Caco-2 (cell line): Measurements from ENCODE around the gene ELOVL1. TPM values are rescaled to one million over a fixed set of nuclear protein-coding genes. Genes with fewer than 3 reads are reported as not detected.
A peak's percentile ranks its signal among the peaks of the same experiment; 100 is the strongest.

Source experiments
- BruUV-seq: library from RNA; stranded (reverse); fragments of 400-500 nt; replicated peaks from 2 replicates; lab custom pipeline; 2021; lab: Mats Ljungman, UMichigan
- CTCF ChIA-PET: fragments of 300-600 bp; sonication (Branson Sonifier 250); formaldehyde crosslinking; loops from one replicate; lab custom pipeline; 2022; ENCODE audit warnings: antibody characterized with exemption; lab: Charles Lee
- POLR2A ChIA-PET: fragments of 300-600 bp; sonication (Branson Sonifier 250); formaldehyde crosslinking; loops from one replicate; lab custom pipeline; 2022; ENCODE audit warnings: antibody characterized with exemption; lab: Charles Lee
- DNase-seq, 2 experiments: peaks; one replicate each; pipeline versions ENCODE4 v3.0.0 to v3.0.0-alpha.2; 2020 to 2022
- H3K27me3 ChIP-seq: replicated peaks from 2 replicates; pipeline ENCODE4 v1.6.0; 2011; ENCODE audit warnings: low read length; ENCODE audit not compliant: control insufficient read depth, insufficient read depth
- H3K36me3 ChIP-seq: 2 replicates; pipeline ENCODE4 v1.5.1; 2011; ENCODE audit warnings: low read length; ENCODE audit not compliant: control insufficient read depth, insufficient read depth
- H3K4me1 ChIP-seq: fragments of 250-450 bp; sonication (Bioruptor Pico); 2 replicates; pipeline ENCODE4 v1.5.1; 2020; ENCODE audit warnings: mild to moderate bottlenecking
- H3K4me3 ChIP-seq: 2 replicates; pipeline ENCODE4 v1.5.1; 2011; ENCODE audit warnings: low read depth, mild to moderate bottlenecking, control low read depth, low read length
- H3K9me3 ChIP-seq: fragments of 250-450 bp; sonication (Bioruptor Pico); 2 replicates; pipeline ENCODE4 v1.5.1; 2020; ENCODE audit warnings: mild to moderate bottlenecking, moderate library complexity
- H3K27ac Mint-ChIP-seq: one replicate; pipeline ENCODE4 v1.8.0; 2022; ENCODE audit warnings: mixed read lengths; ENCODE audit not compliant: unreplicated experiment
- H3K27me3 Mint-ChIP-seq: one replicate; pipeline ENCODE4 v1.8.0; 2022; ENCODE audit warnings: mixed read lengths; ENCODE audit not compliant: insufficient read depth, unreplicated experiment
- H3K36me3 Mint-ChIP-seq: one replicate; pipeline ENCODE4 v1.8.0; 2022; ENCODE audit warnings: mild to moderate bottlenecking, mixed read lengths; ENCODE audit not compliant: insufficient read depth, unreplicated experiment
- H3K4me1 Mint-ChIP-seq: one replicate; pipeline ENCODE4 v1.8.0; 2022; ENCODE audit warnings: low read depth, mixed read lengths; ENCODE audit not compliant: unreplicated experiment
- H3K4me3 Mint-ChIP-seq: one replicate; pipeline ENCODE4 v1.8.0; 2022; ENCODE audit warnings: mild to moderate bottlenecking, moderate library complexity, mixed read lengths; ENCODE audit not compliant: unreplicated experiment
- H3K9me3 Mint-ChIP-seq: one replicate; pipeline ENCODE4 v1.8.0; 2022; ENCODE audit warnings: mixed read lengths; ENCODE audit not compliant: unreplicated experiment
- intact Hi-C: fragments of 100-400 bp; cut with micrococcal nuclease; formaldehyde crosslinking; loops from one replicate; pipeline ENCODE4 v1.10.0; 2022; ENCODE audit not compliant: unreplicated experiment
- total RNA-seq: library from RNA; stranded (reverse); gene quantifications from 2 replicates; pipeline ENCODE4 v1.2.3, GENCODE V29; 2022
- TF ChIP-seq, protein P1 (sequence below), 2 experiments: fragments of 200-600 bp in 1 of 2; IDR thresholded peaks; 1 replicate in 1 of 2; 2 replicates in 1 of 2; pipeline versions ENCODE4 v1.5.1 to v1.8.0; 2011 to 2022; ENCODE audit warnings: antibody characterized with exemption in 1 of 2, control low read depth in 1 of 2, inconsistent platforms in 1 of 2, low read depth in 1 of 2, low read length in 1 of 2, mild to moderate bottlenecking in 1 of 2, moderate library complexity in 1 of 2; ENCODE audit not compliant: insufficient read depth in 1 of 2, severe bottlenecking in 1 of 2, unreplicated experiment in 1 of 2

ELOVL1 gene
- total RNA-seq, 1 experiment from 2014 or later = 66.8 TPM

GRCh38 chr1:43387976-43388599 is 20.3 kb upstream of the ELOVL1 start:
- H3K9me3 Mint-ChIP-seq = no peaks in the 10 kb centered on the region
- Histone ChIP-seq H3K4me1 (no peaks in the 10 kb centered on the region), H3K4me3 (no peak overlapping the region), H3K9me3 (no peaks in the 10 kb centered on the region), H3K27me3 (no peaks in the 10 kb centered on the region), H3K36me3 (no peaks in the 10 kb centered on the region)
- peaks cover 15% of the 10 kb centered on the region for H3K4me1 Mint-ChIP-seq
- intact Hi-C loops = no loop called here
- no TSS peak for BruUV-seq
- peaks cover 39% of the 10 kb centered on the region for H3K36me3 Mint-ChIP-seq
- POLR2A ChIA-PET = interaction anchor here (1.3 kb wide), 1 partner anchor 20 kb away, joined by 10 read pairs; the partner anchor contains the start of gene ELOVL1
- CTCF ChIA-PET = no interaction called here
- no peak for DNase-seq
- peak overlapping the region; percentile 95 for H3K27ac Mint-ChIP-seq
- TF ChIP-seq, protein P1, sequence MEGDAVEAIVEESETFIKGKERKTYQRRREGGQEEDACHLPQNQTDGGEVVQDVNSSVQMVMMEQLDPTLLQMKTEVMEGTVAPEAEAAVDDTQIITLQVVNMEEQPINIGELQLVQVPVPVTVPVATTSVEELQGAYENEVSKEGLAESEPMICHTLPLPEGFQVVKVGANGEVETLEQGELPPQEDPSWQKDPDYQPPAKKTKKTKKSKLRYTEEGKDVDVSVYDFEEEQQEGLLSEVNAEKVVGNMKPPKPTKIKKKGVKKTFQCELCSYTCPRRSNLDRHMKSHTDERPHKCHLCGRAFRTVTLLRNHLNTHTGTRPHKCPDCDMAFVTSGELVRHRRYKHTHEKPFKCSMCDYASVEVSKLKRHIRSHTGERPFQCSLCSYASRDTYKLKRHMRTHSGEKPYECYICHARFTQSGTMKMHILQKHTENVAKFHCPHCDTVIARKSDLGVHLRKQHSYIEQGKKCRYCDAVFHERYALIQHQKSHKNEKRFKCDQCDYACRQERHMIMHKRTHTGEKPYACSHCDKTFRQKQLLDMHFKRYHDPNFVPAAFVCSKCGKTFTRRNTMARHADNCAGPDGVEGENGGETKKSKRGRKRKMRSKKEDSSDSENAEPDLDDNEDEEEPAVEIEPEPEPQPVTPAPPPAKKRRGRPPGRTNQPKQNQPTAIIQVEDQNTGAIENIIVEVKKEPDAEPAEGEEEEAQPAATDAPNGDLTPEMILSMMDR (IDR thresholded peaks at IDR 0.05; ENCODE audit: insufficient read depth in 1 of 2, low read depth in 1 of 2, low read length in 1 of 2, severe bottlenecking in 1 of 2, unreplicated experiment in 1 of 2) = no peak
- no peaks in the 10 kb centered on the region for H3K27me3 Mint-ChIP-seq
- peak overlapping the region; percentile 88 for H3K4me3 Mint-ChIP-seq

GRCh38 chr1:43386676-43387075 is 18.9 kb upstream of the ELOVL1 start:
- Mint-ChIP-seq H3K27ac (no peak overlapping the region), H3K4me3 (no peak overlapping the region), H3K9me3 (no peaks in the 10 kb centered on the region), H3K36me3 (peaks cover 45% of the 10 kb centered on the region), H3K27me3 (no peaks in the 10 kb centered on the region), H3K4me1 (peaks cover 15% of the 10 kb centered on the region)
- H3K27me3 ChIP-seq = no peaks in the 10 kb centered on the region
- POLR2A ChIA-PET = no interaction called here
- TF ChIP-seq, protein P1 (IDR thresholded peaks at IDR 0.05; ENCODE audit: insufficient read depth in 1 of 2, low read depth in 1 of 2, low read length in 1 of 2, severe bottlenecking in 1 of 2, unreplicated experiment in 1 of 2) = no peak
- intact Hi-C loops = no loop called here
- no peaks in the 10 kb centered on the region for H3K36me3 ChIP-seq
- no peaks in the 10 kb centered on the region for H3K4me1 ChIP-seq
- CTCF ChIA-PET = no interaction called here
- no peak for DNase-seq
- no TSS peak for BruUV-seq
- H3K9me3 ChIP-seq = no peaks in the 10 kb centered on the region
- H3K4me3 ChIP-seq = no peak overlapping the region

DNA sequence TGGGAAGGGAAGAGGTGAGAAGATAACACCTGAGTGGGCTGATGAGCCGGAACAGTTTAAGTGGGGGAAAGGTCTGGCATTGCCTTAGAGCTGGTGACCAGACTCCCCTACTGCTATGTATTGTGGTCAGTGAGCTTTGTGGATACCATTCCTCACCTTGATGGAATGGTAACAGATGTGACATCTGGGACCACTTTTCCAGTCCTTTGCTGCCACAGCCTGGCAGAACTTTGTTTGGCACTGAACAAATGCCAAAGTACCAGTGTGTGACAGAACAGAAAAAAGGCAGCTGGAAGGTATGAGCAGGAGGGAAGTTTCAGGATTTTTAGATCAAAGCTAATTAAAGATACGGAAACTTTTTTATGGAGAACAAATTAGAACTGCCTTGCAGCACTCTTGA is 15.6 kb upstream of the ELOVL1 start:
- TF ChIP-seq, protein P1 (IDR thresholded peaks at IDR 0.05; ENCODE audit: insufficient read depth in 1 of 2, low read depth in 1 of 2, low read length in 1 of 2, severe bottlenecking in 1 of 2, unreplicated experiment in 1 of 2) = no peak

More for the DNA sequence above, 15.6 kb upstream of the ELOVL1 start:
- no peaks in the 10 kb centered on the region for H3K36me3 ChIP-seq
- H3K9me3 ChIP-seq = no peaks in the 10 kb centered on the region
- H3K27ac Mint-ChIP-seq = no peak overlapping the region
- no peak overlapping the region for H3K4me3 ChIP-seq
- H3K4me1 ChIP-seq = no peaks in the 10 kb centered on the region
- intact Hi-C loops = no loop called here
- H3K36me3 Mint-ChIP-seq = peaks cover 35% of the 10 kb centered on the region
- H3K4me1 Mint-ChIP-seq = peaks cover 6% of the 10 kb centered on the region
- H3K27me3 ChIP-seq = no peaks in the 10 kb centered on the region
- no peaks in the 10 kb centered on the region for H3K9me3 Mint-ChIP-seq
- H3K27me3 Mint-ChIP-seq = no peaks in the 10 kb centered on the region
- no TSS peak for BruUV-seq
- DNase-seq = no peak
- no peak overlapping the region for H3K4me3 Mint-ChIP-seq
- CTCF ChIA-PET = interaction anchor here (1.2 kb wide), 1 partner anchor 25 kb away, joined by 3 read pairs; the partner anchor contains the start of gene CDC20
- POLR2A ChIA-PET = no interaction called here
